Inflammatory macrophage treated with lipopolysaccharide for 4 hours (primary cell): ENCODE results near the gene LRRTM2.
"Not testable (repeated sequence)": the region's sequence is repeated elsewhere in the genome, so short reads cannot be mapped to it uniquely, and the experiment has no call there.

ENCODE experiments used
- DNase-seq: peaks from one replicate; pipeline ENCODE4 v3.0.0-alpha.2; 2020

The LRRTM2 gene

GRCh38 chr5:138874771-138875551 is at the start of gene LRRTM2:
Gene LRRTM2 (minus strand): TSS chr5:138875335. CDS start chr5:138874911, 424 bp downstream.
- DNase-seq: no peak

GRCh38 chr5:138922494-138922893 is 47.4 kb upstream of the LRRTM2 start:
- DNase-seq: no peak

- not testable (repeated sequence) for DNase-seq
Observed at GRCh38 chr5:138921362-138921761, 46.2 kb upstream of the LRRTM2 start.

GRCh38 chr5:138920181-138920580 is 45.0 kb upstream of the LRRTM2 start:
- DNase-seq: no peak

- DNase-seq: no peak
Observed at GRCh38 chr5:138918686-138919085, 43.6 kb upstream of the LRRTM2 start.

GRCh38 chr5:138914338-138914737 is 39.2 kb upstream of the LRRTM2 start:
- no peak for DNase-seq

- no peak for DNase-seq
Observed at GRCh38 chr5:138913773-138914172, 38.6 kb upstream of the LRRTM2 start.

- DNase-seq: no peak
Observed at GRCh38 chr5:138912093-138912492, 37.0 kb upstream of the LRRTM2 start.

- no peak for DNase-seq
Observed at GRCh38 chr5:138911441-138911840, 36.3 kb upstream of the LRRTM2 start.

GRCh38 chr5:138910546-138911185 is 35.5 kb upstream of the LRRTM2 start:
- no peak for DNase-seq

GRCh38 chr5:138909734-138910133 is 34.6 kb upstream of the LRRTM2 start:
- no peak for DNase-seq

- DNase-seq: no peak
Observed at GRCh38 chr5:138905541-138905940, 30.4 kb upstream of the LRRTM2 start.

GRCh38 chr5:138903130-138903775 is 28.1 kb upstream of the LRRTM2 start:
- DNase-seq: no peak

GRCh38 chr5:138901716-138902115 is 26.6 kb upstream of the LRRTM2 start:
- DNase-seq: no peak

GRCh38 chr5:138900281-138900965 is 25.3 kb upstream of the LRRTM2 start:
- DNase-seq: peak; percentile 11

GRCh38 chr5:138898742-138899141 is 23.6 kb upstream of the LRRTM2 start:
- DNase-seq: no peak

- DNase-seq: no peak
Observed at GRCh38 chr5:138898299-138898698, 23.2 kb upstream of the LRRTM2 start.

- DNase-seq: no peak
Observed at GRCh38 chr5:138895918-138896317, 20.8 kb upstream of the LRRTM2 start.

- no peak for DNase-seq
Observed at GRCh38 chr5:138890644-138891043, 15.5 kb upstream of the LRRTM2 start.

GRCh38 chr5:138889994-138890393 is 14.9 kb upstream of the LRRTM2 start:
- DNase-seq: no peak

GRCh38 chr5:138884554-138884953 is 9.4 kb upstream of the LRRTM2 start:
- DNase-seq: no peak

- no peak for DNase-seq
Observed at GRCh38 chr5:138884094-138884493, 9.0 kb upstream of the LRRTM2 start.

GRCh38 chr5:138883211-138883610 is 8.1 kb upstream of the LRRTM2 start:
- DNase-seq: no peak
